ENCODE data around the gene LYPD6. TPM values are rescaled to one million over a fixed set of nuclear protein-coding genes. Genes with fewer than 3 reads are reported as not detected.

The LYPD6 gene
- total RNA-seq, 4 donors from 2014 or later: 0.57 to 1.2 (median 0.80) TPM

DNA sequence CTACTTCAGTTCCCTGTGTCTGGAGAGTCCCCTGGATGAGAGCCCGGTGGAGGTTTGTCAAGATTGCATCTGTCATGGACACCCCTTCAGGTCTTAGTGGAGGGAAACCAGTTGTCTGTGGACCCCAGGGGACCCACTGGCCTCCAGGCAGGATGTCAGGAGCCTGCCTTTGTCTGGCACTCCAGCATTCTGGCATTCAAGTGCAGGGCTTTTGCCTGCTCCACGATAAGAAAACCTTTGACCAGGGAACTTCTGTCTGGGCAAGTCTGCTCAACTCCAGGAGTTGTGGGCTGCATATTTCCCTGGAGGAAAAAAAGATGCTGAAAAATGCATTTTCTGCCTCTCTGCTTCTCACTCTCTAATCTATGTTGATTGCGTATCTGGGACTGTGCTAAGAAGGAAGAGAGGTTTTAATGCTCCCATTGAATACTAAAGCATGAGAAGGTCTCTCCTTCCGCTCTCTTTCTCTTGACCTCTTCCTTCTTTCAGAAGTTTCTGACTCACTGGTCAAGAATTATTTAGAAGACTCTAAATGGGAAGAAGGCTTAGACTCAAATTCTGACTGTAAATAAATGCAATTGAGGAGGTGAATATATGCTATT lies 152.7 kb downstream of the LYPD6 start:
- no peak for TF ChIP-seq POLR2A (IDR thresholded peaks at IDR 0.05)
- TF ChIP-seq, protein P1, sequence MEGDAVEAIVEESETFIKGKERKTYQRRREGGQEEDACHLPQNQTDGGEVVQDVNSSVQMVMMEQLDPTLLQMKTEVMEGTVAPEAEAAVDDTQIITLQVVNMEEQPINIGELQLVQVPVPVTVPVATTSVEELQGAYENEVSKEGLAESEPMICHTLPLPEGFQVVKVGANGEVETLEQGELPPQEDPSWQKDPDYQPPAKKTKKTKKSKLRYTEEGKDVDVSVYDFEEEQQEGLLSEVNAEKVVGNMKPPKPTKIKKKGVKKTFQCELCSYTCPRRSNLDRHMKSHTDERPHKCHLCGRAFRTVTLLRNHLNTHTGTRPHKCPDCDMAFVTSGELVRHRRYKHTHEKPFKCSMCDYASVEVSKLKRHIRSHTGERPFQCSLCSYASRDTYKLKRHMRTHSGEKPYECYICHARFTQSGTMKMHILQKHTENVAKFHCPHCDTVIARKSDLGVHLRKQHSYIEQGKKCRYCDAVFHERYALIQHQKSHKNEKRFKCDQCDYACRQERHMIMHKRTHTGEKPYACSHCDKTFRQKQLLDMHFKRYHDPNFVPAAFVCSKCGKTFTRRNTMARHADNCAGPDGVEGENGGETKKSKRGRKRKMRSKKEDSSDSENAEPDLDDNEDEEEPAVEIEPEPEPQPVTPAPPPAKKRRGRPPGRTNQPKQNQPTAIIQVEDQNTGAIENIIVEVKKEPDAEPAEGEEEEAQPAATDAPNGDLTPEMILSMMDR (IDR thresholded peaks at IDR 0.05): no peak
- intact Hi-C loops (cut with DNase I): no loop called here
- H3K4me1 ChIP-seq: no peaks in the 10 kb centered on the region
- no peak overlapping the region for H3K27ac ChIP-seq
- H3K9me3 ChIP-seq: no peaks in the 10 kb centered on the region
- 65 to 87% methylated on average over 3 to 4 of the region's 4 CpGs for WGBS, 2 donors
- DNase-seq: no peak
- H3K36me3 ChIP-seq: no peaks in the 10 kb centered on the region
- peaks cover 0 to 19% (median 0%) of the 10 kb centered on the region in 4 donors for H3K27me3 ChIP-seq
- H3K4me3 ChIP-seq: no peak overlapping the region

GRCh38 chr2:149486664-149487063 lies 156.3 kb downstream of the LYPD6 start:
- DNase-seq: no peak
- no peak for TF ChIP-seq POLR2A (IDR thresholded peaks at IDR 0.05)
- TF ChIP-seq, protein P1 (IDR thresholded peaks at IDR 0.05): no peak
- WGBS, 2 donors: 75 to 76% methylated on average over 3 of the region's 3 CpGs
- H3K36me3 ChIP-seq: no peaks in the 10 kb centered on the region
- H3K9me3 ChIP-seq: no peaks in the 10 kb centered on the region
- no peaks in the 10 kb centered on the region for H3K4me1 ChIP-seq
- H3K27me3 ChIP-seq: peaks cover 0 to 24% (median 0%) of the 10 kb centered on the region in 4 donors
- H3K27ac ChIP-seq: no peak overlapping the region
- no peak overlapping the region for H3K4me3 ChIP-seq
- intact Hi-C loops (cut with DNase I): no loop called here

DNA sequence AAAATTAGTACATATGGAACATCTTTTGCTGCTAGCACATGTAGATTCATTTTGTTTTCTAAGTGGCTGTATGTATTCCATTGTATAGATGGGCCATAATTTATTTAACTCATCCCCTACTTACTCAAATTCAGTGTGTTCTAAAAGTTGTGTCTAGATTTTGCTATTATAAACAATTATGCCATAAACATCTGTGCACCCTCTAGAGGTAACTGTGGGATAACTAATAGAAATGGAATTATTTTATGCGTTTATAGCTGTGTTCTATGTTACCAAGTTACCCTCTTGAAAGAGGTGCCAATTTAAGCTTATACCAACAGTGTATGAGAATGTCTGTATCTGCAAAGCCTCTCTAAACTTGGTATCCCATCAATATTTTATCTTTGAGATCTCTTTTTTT lies 156.8 kb downstream of the LYPD6 start:
- Histone ChIP-seq H3K27me3 (peaks cover 0 to 24% (median 0%) of the 10 kb centered on the region in 4 donors), H3K4me1 (no peaks in the 10 kb centered on the region), H3K4me3 (no peak overlapping the region), H3K36me3 (no peaks in the 10 kb centered on the region), H3K9me3 (no peaks in the 10 kb centered on the region), H3K27ac (no peak overlapping the region)
- TF ChIP-seq POLR2A (IDR thresholded peaks at IDR 0.05): no peak
- TF ChIP-seq, protein P1 (IDR thresholded peaks at IDR 0.05): peak in 1 of 6 experiments; percentile 7
- intact Hi-C loops (cut with DNase I): no loop called here
- no peak for DNase-seq
- 56 to 60% methylated on average over 1 of the region's 1 CpG for WGBS, 2 donors

GRCh38 chr2:149488706-149489440 lies 158.5 kb downstream of the LYPD6 start:
- Histone ChIP-seq H3K27ac (no peak overlapping the region), H3K4me3 (no peak overlapping the region), H3K36me3 (no peaks in the 10 kb centered on the region), H3K4me1 (no peaks in the 10 kb centered on the region), H3K9me3 (no peaks in the 10 kb centered on the region), H3K27me3 (peaks cover 0 to 18% (median 0%) of the 10 kb centered on the region in 4 donors)
- DNase-seq: no peak
- WGBS, 2 donors: 29 to 44% methylated on average over 10 of the region's 10 CpGs
- intact Hi-C loops (cut with DNase I): no loop called here
- TF ChIP-seq, protein P1 (IDR thresholded peaks at IDR 0.05): no peak
- no peak for TF ChIP-seq POLR2A (IDR thresholded peaks at IDR 0.05)

- intact Hi-C loops (cut with DNase I): no loop called here
- H3K9me3 ChIP-seq: no peaks in the 10 kb centered on the region
- H3K27ac ChIP-seq: no peak overlapping the region
- no peak for TF ChIP-seq POLR2A (IDR thresholded peaks at IDR 0.05)
- TF ChIP-seq, protein P1 (IDR thresholded peaks at IDR 0.05): no peak
- H3K4me1 ChIP-seq: no peaks in the 10 kb centered on the region
- no peak overlapping the region for H3K4me3 ChIP-seq
- peaks cover 0 to 17% (median 0%) of the 10 kb centered on the region in 4 donors for H3K27me3 ChIP-seq
- DNase-seq: no peak
- H3K36me3 ChIP-seq: no peaks in the 10 kb centered on the region
- WGBS, 2 donors: 70 to 71% methylated on average over 6 to 10 of the region's 11 CpGs
Observed at GRCh38 chr2:149489452-149489851, 159.1 kb downstream of the LYPD6 start.
